Endothelial cell of hepatic sinusoid (primary cell): ENCODE measurements around the gene BCO2.

Experiments
- in situ Hi-C: cut with HindIII; loops from 2 replicates; pipeline ENCODE4 v1.10.0; 2017; ENCODE audit warnings: low sequenced_read_pairs

Gene BCO2

GRCh38 chr11:112237451-112237850 lies 62.1 kb downstream of the BCO2 start:
- in situ Hi-C loops: loop anchor here (5.0 kb wide), 1 partner anchor 40 kb away; no protein-coding TSS in a partner anchor

GRCh38 chr11:112238041-112238440 lies 62.7 kb downstream of the BCO2 start:
- in situ Hi-C loops: loop anchor here (5.0 kb wide), 1 partner anchor 41 kb away; no protein-coding TSS in a partner anchor

- in situ Hi-C loops: no loop called here
Measured at GRCh38 chr11:112241486-112241885, 66.2 kb downstream of the BCO2 start.

GRCh38 chr11:112247201-112247600 lies 71.9 kb downstream of the BCO2 start:
- in situ Hi-C loops: no loop called here

GRCh38 chr11:112248201-112248600 lies 72.9 kb downstream of the BCO2 start:
- in situ Hi-C loops: no loop called here

GRCh38 chr11:112249871-112250610 lies 74.7 kb downstream of the BCO2 start:
- in situ Hi-C loops: no loop called here

GRCh38 chr11:112253605-112254242 lies 78.4 kb downstream of the BCO2 start:
- in situ Hi-C loops: no loop called here

GRCh38 chr11:112255067-112255720 lies 79.9 kb downstream of the BCO2 start:
- in situ Hi-C loops: no loop called here

- in situ Hi-C loops: no loop called here
Measured at GRCh38 chr11:112260490-112260889, 85.2 kb downstream of the BCO2 start, which contains the start of gene PLET1. PLET1 (minus strand) TSS chr11:112260860; CDS start chr11:112260589, 271 bp downstream.

- in situ Hi-C loops: no loop called here
Measured at GRCh38 chr11:112265659-112266409, 90.5 kb downstream of the BCO2 start.

GRCh38 chr11:112266410-112266778 lies 91.1 kb downstream of the BCO2 start:
- in situ Hi-C loops: no loop called here

GRCh38 chr11:112267188-112267591 lies 91.9 kb downstream of the BCO2 start:
- in situ Hi-C loops: no loop called here

GRCh38 chr11:112268406-112268805 lies 93.1 kb downstream of the BCO2 start:
- in situ Hi-C loops: no loop called here
